MM.1S (cell line): ENCODE measurements around the gene MIEF1.

Experiments used
- EZH2 ChIP-seq: fragments of 300-600 bp; sonication (generic); optimal IDR thresholded peaks from 2 replicates; pipeline ENCODE3; 2017; ENCODE audit warnings: low read depth, mild to moderate bottlenecking, antibody characterized with exemption, low read length, mixed read lengths
- TF ChIP-seq, protein P1 (sequence below): fragments of 300-600 bp; sonication (generic); IDR thresholded peaks from 2 replicates; pipeline ENCODE4 v1.5.1; 2016; ENCODE audit warnings: antibody characterized with exemption, low read length, mixed read lengths

DNA sequence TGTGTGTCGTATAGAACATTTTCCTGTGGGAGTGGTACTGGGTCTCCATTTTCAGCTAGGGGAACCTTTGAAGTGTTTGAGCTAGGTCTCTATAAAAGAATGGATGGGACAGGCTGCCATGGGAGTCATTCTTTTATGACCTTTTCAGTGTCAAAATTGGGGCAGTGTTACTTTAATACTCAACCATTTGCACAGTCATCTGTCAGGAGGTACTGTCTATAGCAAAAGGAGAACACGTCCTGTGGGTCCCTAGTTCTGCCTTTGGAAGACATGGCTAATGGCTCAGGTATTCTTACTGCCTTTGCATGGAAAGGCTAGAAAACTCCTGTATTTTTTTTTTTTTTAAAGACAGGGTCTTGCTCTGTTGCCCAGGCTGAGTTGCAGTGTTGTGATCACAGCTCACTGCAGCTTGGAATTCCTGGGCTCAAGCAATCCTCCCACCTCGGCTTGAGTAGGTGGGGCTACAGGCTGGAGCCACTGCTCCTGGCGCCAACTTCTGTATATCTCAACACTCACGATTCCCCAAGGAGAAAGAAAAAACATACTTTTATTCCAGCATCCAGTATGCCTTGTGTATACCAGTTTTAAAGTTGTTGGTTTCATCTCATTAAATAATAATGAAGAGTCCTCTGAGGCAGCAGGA is 16.2 kb downstream of the MIEF1 start:
- TF ChIP-seq, protein P1, sequence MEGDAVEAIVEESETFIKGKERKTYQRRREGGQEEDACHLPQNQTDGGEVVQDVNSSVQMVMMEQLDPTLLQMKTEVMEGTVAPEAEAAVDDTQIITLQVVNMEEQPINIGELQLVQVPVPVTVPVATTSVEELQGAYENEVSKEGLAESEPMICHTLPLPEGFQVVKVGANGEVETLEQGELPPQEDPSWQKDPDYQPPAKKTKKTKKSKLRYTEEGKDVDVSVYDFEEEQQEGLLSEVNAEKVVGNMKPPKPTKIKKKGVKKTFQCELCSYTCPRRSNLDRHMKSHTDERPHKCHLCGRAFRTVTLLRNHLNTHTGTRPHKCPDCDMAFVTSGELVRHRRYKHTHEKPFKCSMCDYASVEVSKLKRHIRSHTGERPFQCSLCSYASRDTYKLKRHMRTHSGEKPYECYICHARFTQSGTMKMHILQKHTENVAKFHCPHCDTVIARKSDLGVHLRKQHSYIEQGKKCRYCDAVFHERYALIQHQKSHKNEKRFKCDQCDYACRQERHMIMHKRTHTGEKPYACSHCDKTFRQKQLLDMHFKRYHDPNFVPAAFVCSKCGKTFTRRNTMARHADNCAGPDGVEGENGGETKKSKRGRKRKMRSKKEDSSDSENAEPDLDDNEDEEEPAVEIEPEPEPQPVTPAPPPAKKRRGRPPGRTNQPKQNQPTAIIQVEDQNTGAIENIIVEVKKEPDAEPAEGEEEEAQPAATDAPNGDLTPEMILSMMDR, result no peak
- no peak for TF ChIP-seq EZH2
